T-helper 1 cell treated with Interleukin-12 subunit alpha and Interleukin-12 subunit beta and Interleukin-4 antibody, amounts not matched to agents 30 μg/mL and 1 μg/mL, for 36 hours (primary cell): ENCODE results near the gene INMT.

Source experiments
- H3K27ac Mint-ChIP-seq: one replicate; pipeline ENCODE4 v1.8.0; 2021; ENCODE audit warnings: mild to moderate bottlenecking, mixed read lengths
- H3K27me3 Mint-ChIP-seq: one replicate; pipeline ENCODE4 v1.8.0; 2021; ENCODE audit warnings: low read depth, mixed read lengths
- H3K36me3 Mint-ChIP-seq: one replicate; pipeline ENCODE4 v1.8.0; 2021; ENCODE audit warnings: low read depth, mixed read lengths
- H3K4me1 Mint-ChIP-seq: one replicate; pipeline ENCODE4 v1.8.0; 2021; ENCODE audit warnings: low read depth, mixed read lengths
- H3K4me3 Mint-ChIP-seq: one replicate; pipeline ENCODE4 v1.8.0; 2021; ENCODE audit warnings: mild to moderate bottlenecking, moderate library complexity, mixed read lengths
- H3K9me3 Mint-ChIP-seq: one replicate; pipeline ENCODE4 v1.8.0; 2021; ENCODE audit warnings: mixed read lengths

INMT gene

DNA sequence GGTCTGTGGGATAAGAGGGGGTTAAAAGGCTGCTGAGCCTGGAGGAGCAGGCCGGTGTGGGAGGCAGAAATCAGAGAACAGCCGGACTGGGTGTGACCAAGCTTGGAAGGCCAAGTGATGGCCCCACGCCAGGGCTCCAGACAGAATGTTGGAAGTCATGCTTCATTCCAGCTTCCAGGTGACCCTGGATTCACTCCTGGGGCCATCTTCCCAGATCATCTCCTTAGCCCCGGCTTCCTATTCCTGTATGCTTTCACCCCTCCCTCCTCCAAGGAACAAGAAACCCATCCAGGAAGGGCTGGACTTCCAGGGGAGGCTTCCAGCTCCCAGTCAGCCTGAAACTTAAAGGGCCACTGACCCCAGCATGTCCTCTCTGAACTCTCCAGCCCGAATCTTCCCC is 1.0 kb downstream of the INMT start:
- Mint-ChIP-seq H3K36me3 (no peaks in the 10 kb centered on the region), H3K4me1 (no peaks in the 10 kb centered on the region), H3K9me3 (no peaks in the 10 kb centered on the region), H3K27me3 (peaks cover 3% of the 10 kb centered on the region), H3K4me3 (no peak overlapping the region), H3K27ac (no peak overlapping the region)

GRCh38 chr7:30754315-30754877 is 2.5 kb downstream of the INMT start:
- peaks cover 3% of the 10 kb centered on the region for H3K27me3 Mint-ChIP-seq
- H3K36me3 Mint-ChIP-seq, result no peaks in the 10 kb centered on the region
- H3K27ac Mint-ChIP-seq, result no peak overlapping the region
- no peaks in the 10 kb centered on the region for H3K9me3 Mint-ChIP-seq
- no peaks in the 10 kb centered on the region for H3K4me1 Mint-ChIP-seq
- no peak overlapping the region for H3K4me3 Mint-ChIP-seq

GRCh38 chr7:30755384-30756154 is 3.6 kb downstream of the INMT start:
- Mint-ChIP-seq H3K9me3 (no peaks in the 10 kb centered on the region), H3K27ac (no peak overlapping the region), H3K4me3 (no peak overlapping the region), H3K27me3 (no peaks in the 10 kb centered on the region), H3K36me3 (no peaks in the 10 kb centered on the region), H3K4me1 (no peaks in the 10 kb centered on the region)

GRCh38 chr7:30757342-30757692 is 5.4 kb downstream of the INMT start:
- no peaks in the 10 kb centered on the region for H3K4me1 Mint-ChIP-seq
- peaks cover 7% of the 10 kb centered on the region for H3K27me3 Mint-ChIP-seq
- no peaks in the 10 kb centered on the region for H3K36me3 Mint-ChIP-seq
- H3K4me3 Mint-ChIP-seq, result no peak overlapping the region
- H3K27ac Mint-ChIP-seq, result no peak overlapping the region
- no peaks in the 10 kb centered on the region for H3K9me3 Mint-ChIP-seq

- Mint-ChIP-seq H3K9me3 (no peaks in the 10 kb centered on the region), H3K36me3 (no peaks in the 10 kb centered on the region), H3K4me3 (no peak overlapping the region), H3K27me3 (peaks cover 14% of the 10 kb centered on the region), H3K4me1 (no peaks in the 10 kb centered on the region), H3K27ac (no peak overlapping the region)
These were observed 8.7 kb downstream of the INMT start for GRCh38 chr7:30760514-30761213.

- Mint-ChIP-seq H3K27ac (no peak overlapping the region), H3K9me3 (no peaks in the 10 kb centered on the region), H3K36me3 (no peaks in the 10 kb centered on the region), H3K4me1 (no peaks in the 10 kb centered on the region), H3K4me3 (no peak overlapping the region), H3K27me3 (peaks cover 15% of the 10 kb centered on the region)
These were observed 9.6 kb downstream of the INMT start for GRCh38 chr7:30761214-30762156.

DNA sequence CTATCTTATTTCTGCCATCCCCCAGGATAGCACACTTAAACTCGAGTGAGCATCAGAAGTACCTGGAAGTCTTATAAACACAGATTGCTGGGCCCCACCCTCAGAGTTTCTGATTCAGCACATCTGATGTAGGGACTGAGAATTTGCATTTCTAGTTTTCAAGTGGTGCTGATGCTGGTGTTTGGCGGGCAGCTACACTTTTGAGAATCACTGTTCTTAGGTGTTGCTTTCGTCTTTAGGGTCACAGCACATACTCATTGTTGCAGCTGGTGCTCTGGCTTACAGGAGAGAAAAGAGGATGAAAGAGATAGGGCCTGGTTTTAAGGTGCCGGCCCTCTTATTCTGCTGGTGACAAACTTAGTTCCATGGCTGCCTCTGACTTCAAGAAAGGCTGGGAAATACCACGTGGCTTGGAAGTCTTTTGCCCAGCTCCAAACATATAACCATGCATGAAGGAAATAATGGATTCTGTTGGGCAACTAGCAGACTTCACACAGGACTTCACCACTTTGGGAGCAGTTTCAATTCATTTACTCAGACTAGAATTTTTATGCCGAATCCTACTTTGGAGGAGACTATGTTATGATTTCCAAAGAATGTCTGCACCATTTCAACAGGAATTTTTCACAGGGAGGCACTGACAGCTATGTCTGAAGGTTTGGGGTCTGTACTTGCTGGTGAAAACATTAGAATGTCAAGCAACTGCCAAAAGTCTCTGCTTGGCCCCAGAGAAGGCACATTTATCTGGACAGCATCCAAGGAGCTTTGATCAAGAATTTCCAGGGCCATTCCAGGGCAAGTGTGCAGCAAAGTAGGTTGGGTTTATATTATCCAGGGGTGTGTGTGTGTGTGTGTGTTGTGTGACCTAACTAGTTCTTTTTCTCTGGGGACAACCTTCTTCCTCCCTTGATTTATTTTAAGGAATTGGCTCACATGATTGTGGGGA is 12.4 kb downstream of the INMT start:
- no peak overlapping the region for H3K27ac Mint-ChIP-seq
- H3K36me3 Mint-ChIP-seq, result no peaks in the 10 kb centered on the region
- no peaks in the 10 kb centered on the region for H3K9me3 Mint-ChIP-seq
- no peaks in the 10 kb centered on the region for H3K4me1 Mint-ChIP-seq
- H3K4me3 Mint-ChIP-seq, result no peak overlapping the region
- H3K27me3 Mint-ChIP-seq, result peaks cover 31% of the 10 kb centered on the region

GRCh38 chr7:30765408-30765807 is 13.5 kb downstream of the INMT start:
- H3K27ac Mint-ChIP-seq, result no peak overlapping the region
- no peaks in the 10 kb centered on the region for H3K9me3 Mint-ChIP-seq
- H3K36me3 Mint-ChIP-seq, result no peaks in the 10 kb centered on the region
- H3K4me3 Mint-ChIP-seq, result no peak overlapping the region
- peaks cover 31% of the 10 kb centered on the region for H3K27me3 Mint-ChIP-seq
- H3K4me1 Mint-ChIP-seq, result no peaks in the 10 kb centered on the region

DNA sequence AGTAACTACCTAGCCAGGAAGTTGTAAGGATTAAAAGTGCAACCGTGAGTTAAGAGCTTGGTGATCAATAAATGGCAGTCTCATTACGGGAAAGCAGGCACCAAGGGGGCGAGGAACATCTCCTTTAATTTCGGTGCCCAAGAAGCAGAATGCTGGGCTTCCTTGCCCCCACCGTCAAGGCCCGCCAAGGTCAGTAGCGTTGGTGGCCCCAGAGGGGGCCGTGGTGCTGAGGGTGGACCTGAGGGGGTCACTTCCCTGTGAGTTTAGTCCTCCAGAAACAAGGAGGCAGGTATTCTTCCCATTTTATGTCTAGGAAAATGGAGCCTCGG is 18.9 kb downstream of the INMT start:
- H3K9me3 Mint-ChIP-seq, result no peaks in the 10 kb centered on the region
- peaks cover 17% of the 10 kb centered on the region for H3K27me3 Mint-ChIP-seq
- H3K4me3 Mint-ChIP-seq, result peak overlapping the region; percentile 50
- no peak overlapping the region for H3K27ac Mint-ChIP-seq
- no peaks in the 10 kb centered on the region for H3K36me3 Mint-ChIP-seq
- H3K4me1 Mint-ChIP-seq, result peaks cover 5% of the 10 kb centered on the region

- no peaks in the 10 kb centered on the region for H3K36me3 Mint-ChIP-seq
- no peaks in the 10 kb centered on the region for H3K9me3 Mint-ChIP-seq
- H3K27me3 Mint-ChIP-seq, result peaks cover 17% of the 10 kb centered on the region
- peaks cover 5% of the 10 kb centered on the region for H3K4me1 Mint-ChIP-seq
- peak within 1 kb of the TSS; percentile 89 for H3K4me3 Mint-ChIP-seq
- H3K27ac Mint-ChIP-seq, result peak within 1 kb of the TSS; percentile 72
These were observed 19.4 kb downstream of the INMT start, which contains the start of gene MINDY4 for GRCh38 chr7:30771174-30771879. Gene MINDY4, plus strand, starts transcription at chr7:30771417. Its CDS starts 77 bp downstream, at chr7:30771494.

DNA sequence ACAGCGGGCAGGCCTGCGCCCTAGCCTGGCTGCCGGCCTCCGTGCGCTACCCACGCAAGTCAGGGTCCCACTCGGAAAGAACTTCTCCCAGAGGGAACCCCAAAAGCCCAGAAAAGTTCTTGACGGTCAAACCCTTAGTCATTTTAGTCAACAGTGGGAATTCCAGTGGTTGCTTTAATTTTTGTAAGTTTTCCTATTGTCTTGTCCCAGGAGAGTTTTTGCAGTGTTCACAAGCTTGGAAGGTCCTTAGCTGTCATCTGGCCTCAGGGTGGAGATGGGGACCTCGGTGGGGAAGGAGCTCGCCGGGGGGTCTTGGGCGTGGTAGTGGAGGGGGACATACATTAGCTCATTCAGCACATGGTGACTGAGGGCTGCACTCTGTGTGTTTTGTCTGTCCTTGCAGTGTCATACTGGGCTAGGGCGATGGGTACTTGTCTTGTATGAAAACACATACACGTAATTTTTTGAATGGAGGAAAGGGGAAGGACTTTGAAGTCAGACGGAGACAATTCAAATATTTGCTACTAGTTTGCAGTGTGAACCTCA is 20.0 kb downstream of the INMT start:
- peak overlapping the region; percentile 72 for H3K27ac Mint-ChIP-seq
- H3K4me3 Mint-ChIP-seq, result peak overlapping the region; percentile 89
- H3K36me3 Mint-ChIP-seq, result no peaks in the 10 kb centered on the region
- no peaks in the 10 kb centered on the region for H3K9me3 Mint-ChIP-seq
- H3K27me3 Mint-ChIP-seq, result peaks cover 11% of the 10 kb centered on the region
- peaks cover 5% of the 10 kb centered on the region for H3K4me1 Mint-ChIP-seq

DNA sequence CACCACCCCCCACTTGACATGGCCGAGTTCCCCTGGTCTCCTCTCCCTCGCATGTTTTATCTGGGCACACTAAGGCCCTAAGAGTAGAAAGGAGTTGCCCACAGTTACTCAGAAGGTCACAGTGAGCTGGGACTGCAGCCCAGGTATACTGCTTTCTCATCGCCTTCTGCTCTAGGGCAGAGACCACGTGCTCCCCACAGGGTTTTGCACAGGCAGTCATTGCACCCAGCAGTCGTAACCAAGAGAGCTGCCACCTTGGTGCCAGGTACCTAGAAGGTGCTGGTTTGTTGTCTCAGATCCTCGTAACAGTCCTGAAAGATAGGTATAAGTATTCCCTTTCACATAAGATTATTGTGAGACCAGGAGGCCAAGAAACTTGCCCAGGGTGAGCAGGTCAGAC is 21.0 kb downstream of the INMT start:
- Mint-ChIP-seq H3K27ac (no peak overlapping the region), H3K4me3 (no peak overlapping the region), H3K27me3 (peaks cover 8% of the 10 kb centered on the region), H3K4me1 (peaks cover 5% of the 10 kb centered on the region), H3K36me3 (no peaks in the 10 kb centered on the region), H3K9me3 (no peaks in the 10 kb centered on the region)

GRCh38 chr7:30775992-30776391 is 24.1 kb downstream of the INMT start:
- H3K4me1 Mint-ChIP-seq, result peaks cover 5% of the 10 kb centered on the region
- no peaks in the 10 kb centered on the region for H3K27me3 Mint-ChIP-seq
- H3K27ac Mint-ChIP-seq, result no peak overlapping the region
- no peaks in the 10 kb centered on the region for H3K9me3 Mint-ChIP-seq
- H3K4me3 Mint-ChIP-seq, result no peak overlapping the region
- H3K36me3 Mint-ChIP-seq, result no peaks in the 10 kb centered on the region
